ENCODE measurements around the gene FLCN.

DNA sequence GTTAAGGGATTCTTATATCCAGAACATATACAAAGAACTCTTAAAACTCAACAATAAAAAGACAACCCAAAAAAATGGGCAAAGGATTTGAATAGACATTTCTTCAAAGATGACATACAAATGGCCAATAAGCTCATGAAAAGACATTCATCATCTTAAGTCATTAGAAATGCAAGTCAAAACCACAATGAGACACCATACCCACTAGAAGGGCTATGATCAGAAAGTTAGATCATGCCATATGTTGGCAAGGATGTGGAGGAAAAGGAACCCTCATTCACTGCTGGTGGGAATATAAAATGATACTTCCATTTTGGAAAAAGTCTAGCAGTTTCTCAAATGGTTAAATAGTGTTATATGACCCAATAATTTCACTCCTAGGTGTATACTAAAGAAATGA is 40.2 kb downstream of the FLCN start:
- no peak for TF ChIP-seq HDGF (IDR thresholded peaks at IDR 0.05)
- TF ChIP-seq, protein P1, sequence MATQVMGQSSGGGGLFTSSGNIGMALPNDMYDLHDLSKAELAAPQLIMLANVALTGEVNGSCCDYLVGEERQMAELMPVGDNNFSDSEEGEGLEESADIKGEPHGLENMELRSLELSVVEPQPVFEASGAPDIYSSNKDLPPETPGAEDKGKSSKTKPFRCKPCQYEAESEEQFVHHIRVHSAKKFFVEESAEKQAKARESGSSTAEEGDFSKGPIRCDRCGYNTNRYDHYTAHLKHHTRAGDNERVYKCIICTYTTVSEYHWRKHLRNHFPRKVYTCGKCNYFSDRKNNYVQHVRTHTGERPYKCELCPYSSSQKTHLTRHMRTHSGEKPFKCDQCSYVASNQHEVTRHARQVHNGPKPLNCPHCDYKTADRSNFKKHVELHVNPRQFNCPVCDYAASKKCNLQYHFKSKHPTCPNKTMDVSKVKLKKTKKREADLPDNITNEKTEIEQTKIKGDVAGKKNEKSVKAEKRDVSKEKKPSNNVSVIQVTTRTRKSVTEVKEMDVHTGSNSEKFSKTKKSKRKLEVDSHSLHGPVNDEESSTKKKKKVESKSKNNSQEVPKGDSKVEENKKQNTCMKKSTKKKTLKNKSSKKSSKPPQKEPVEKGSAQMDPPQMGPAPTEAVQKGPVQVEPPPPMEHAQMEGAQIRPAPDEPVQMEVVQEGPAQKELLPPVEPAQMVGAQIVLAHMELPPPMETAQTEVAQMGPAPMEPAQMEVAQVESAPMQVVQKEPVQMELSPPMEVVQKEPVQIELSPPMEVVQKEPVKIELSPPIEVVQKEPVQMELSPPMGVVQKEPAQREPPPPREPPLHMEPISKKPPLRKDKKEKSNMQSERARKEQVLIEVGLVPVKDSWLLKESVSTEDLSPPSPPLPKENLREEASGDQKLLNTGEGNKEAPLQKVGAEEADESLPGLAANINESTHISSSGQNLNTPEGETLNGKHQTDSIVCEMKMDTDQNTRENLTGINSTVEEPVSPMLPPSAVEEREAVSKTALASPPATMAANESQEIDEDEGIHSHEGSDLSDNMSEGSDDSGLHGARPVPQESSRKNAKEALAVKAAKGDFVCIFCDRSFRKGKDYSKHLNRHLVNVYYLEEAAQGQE (IDR thresholded peaks at IDR 0.05; ENCODE audit: low read depth, low read length): no peak
- TF ChIP-seq NFIC (IDR thresholded peaks at IDR 0.05; ENCODE audit: low read depth, low read length): no peak
- TF ChIP-seq, protein P2, sequence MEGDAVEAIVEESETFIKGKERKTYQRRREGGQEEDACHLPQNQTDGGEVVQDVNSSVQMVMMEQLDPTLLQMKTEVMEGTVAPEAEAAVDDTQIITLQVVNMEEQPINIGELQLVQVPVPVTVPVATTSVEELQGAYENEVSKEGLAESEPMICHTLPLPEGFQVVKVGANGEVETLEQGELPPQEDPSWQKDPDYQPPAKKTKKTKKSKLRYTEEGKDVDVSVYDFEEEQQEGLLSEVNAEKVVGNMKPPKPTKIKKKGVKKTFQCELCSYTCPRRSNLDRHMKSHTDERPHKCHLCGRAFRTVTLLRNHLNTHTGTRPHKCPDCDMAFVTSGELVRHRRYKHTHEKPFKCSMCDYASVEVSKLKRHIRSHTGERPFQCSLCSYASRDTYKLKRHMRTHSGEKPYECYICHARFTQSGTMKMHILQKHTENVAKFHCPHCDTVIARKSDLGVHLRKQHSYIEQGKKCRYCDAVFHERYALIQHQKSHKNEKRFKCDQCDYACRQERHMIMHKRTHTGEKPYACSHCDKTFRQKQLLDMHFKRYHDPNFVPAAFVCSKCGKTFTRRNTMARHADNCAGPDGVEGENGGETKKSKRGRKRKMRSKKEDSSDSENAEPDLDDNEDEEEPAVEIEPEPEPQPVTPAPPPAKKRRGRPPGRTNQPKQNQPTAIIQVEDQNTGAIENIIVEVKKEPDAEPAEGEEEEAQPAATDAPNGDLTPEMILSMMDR (IDR thresholded peaks at IDR 0.05 in 2 of 3, conservative IDR thresholded peaks at IDR 0.05 in 1 of 3; ENCODE audit: control insufficient read depth in 2 of 3, extremely low read depth in 1 of 3, insufficient read depth in 1 of 3, low read depth in 3 of 3, low read length in 3 of 3): no peak
- no peak for TF ChIP-seq POLR2A (IDR thresholded peaks at IDR 0.05; ENCODE audit: low read depth, low read length)
- TF ChIP-seq, protein P3, sequence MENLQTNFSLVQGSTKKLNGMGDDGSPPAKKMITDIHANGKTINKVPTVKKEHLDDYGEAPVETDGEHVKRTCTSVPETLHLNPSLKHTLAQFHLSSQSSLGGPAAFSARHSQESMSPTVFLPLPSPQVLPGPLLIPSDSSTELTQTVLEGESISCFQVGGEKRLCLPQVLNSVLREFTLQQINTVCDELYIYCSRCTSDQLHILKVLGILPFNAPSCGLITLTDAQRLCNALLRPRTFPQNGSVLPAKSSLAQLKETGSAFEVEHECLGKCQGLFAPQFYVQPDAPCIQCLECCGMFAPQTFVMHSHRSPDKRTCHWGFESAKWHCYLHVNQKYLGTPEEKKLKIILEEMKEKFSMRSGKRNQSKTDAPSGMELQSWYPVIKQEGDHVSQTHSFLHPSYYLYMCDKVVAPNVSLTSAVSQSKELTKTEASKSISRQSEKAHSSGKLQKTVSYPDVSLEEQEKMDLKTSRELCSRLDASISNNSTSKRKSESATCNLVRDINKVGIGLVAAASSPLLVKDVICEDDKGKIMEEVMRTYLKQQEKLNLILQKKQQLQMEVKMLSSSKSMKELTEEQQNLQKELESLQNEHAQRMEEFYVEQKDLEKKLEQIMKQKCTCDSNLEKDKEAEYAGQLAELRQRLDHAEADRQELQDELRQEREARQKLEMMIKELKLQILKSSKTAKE (IDR thresholded peaks at IDR 0.05; ENCODE audit: low read depth, poor library complexity, severe bottlenecking): no peak
